ENCODE data around the gene TIAM1.

TIAM1 gene

GRCh38 chr21:31331231-31331630 is 12.8 kb downstream of the TIAM1 start:
- no peak for DNase-seq

GRCh38 chr21:31330144-31330483 is 13.9 kb downstream of the TIAM1 start:
- DNase-seq = no peak

DNA sequence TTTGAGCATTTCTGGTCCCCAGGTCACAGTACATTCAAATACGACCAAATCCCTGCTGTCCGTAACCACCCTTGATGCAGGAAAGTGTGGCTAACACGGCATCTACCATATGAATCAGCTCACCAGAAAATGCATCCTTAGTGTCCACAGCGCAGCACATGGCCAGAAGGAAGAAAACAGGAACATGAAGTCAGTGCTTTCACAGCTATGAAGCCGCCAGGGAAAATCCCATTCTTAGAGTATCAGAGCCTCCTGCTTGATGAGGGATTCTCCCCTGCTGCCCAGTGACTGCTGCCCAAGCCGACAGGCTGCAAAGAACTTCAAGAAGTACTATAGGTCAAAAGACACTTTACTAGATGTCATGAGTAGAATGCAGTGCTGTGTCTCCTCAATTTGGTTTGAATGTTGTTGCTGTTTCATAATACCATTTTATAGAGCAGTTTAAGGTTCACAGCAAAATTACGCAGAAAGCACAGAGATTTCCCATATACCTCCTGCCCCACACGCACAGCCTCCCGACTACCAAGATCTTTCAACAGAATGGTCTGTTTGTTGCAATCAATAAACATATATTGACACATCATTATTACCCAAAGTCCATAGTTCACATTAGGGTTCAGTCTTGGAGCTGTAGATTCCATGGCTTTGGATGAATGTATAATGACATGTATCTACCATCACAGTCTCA is 14.5 kb downstream of the TIAM1 start:
- DNase-seq = no peak

GRCh38 chr21:31326522-31327242 is 17.4 kb downstream of the TIAM1 start:
- DNase-seq = no peak

- DNase-seq = no peak
Observed at GRCh38 chr21:31318971-31319370, 25.1 kb downstream of the TIAM1 start.

GRCh38 chr21:31317688-31318087 is 26.4 kb downstream of the TIAM1 start:
- no peak for DNase-seq

DNA sequence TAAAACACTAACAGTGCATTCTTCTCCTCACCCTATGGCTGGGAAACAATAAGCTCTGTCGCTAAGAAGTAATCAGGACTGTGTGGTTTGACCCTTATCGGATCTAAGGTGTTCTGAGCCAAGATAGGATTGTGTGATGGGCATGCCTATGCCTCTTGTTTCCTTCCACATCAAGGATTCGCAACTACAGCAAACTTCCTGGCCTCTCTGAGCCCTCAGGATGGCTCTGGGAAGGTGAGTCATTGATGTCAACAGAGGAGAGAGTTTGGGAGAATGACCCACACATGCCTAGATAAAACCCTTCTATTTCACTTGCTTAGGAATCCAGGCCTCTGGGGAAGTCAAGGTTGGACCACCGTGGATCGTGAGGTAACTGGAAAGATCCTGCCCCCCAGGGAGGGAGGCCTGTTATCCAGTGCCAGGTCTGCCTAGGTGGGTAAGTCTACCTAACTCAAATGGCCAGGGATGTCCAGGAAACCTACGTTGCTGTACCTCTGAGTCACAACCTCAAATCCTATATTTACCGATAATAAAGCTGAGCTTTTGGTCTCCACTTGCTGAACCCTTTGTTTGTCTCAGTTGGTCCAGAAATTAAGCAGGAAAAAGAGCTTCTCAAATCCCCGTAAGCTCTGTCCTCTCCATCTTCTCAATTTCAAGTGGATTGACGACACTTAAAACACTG is 27.4 kb downstream of the TIAM1 start:
- no peak for DNase-seq

- no peak for DNase-seq
Observed at GRCh38 chr21:31316072-31316471, 28.0 kb downstream of the TIAM1 start.

- no peak for DNase-seq
Observed at GRCh38 chr21:31310750-31311149, 33.3 kb downstream of the TIAM1 start.

- no peak for DNase-seq
Observed at GRCh38 chr21:31308584-31308983, 35.5 kb downstream of the TIAM1 start.

- DNase-seq = no peak
Observed at GRCh38 chr21:31305888-31306287, 38.2 kb downstream of the TIAM1 start.

GRCh38 chr21:31299291-31300147 is 44.5 kb downstream of the TIAM1 start:
- no peak for DNase-seq

GRCh38 chr21:31298618-31299269 is 45.3 kb downstream of the TIAM1 start:
- no peak for DNase-seq

DNA sequence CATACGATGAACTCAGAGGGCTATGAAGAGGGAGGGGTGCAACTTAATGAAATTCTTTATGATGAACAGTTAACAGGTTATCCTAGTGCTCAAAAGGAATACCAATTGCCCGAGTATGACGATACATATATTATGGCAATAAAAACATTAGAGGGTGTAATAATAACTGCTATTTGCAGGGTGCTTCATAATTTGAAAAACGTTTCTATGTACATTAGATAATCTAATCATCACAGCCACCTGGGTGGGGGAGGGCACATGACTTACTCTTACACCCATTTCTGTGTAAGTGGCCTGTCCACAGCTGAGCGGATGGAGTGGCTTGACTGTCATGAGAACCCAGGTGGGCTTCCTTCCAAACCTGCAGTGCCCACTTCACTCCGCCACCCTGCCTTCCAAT is 46.3 kb downstream of the TIAM1 start:
- no peak for DNase-seq

DNA sequence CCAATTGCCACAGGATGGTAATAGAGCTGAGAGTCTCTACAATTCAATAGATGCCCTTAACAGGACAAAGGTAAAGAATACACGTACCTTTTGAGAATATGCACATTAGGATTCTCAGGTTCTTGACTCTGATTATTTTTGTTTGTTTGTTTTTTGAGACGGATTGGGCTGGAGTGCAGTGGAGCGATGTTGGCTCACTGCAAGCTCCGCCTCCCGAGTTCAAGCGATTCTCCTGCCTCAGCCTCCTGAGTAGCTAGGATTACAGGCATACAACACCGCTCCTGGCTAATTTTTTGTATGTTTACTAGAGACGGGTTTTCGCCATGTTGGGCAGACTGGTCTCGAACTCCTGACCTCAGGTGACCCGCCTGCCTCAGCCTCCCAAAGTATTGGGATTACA is 48.4 kb downstream of the TIAM1 start:
- DNase-seq = no peak

GRCh38 chr21:31294691-31295090 is 49.4 kb downstream of the TIAM1 start:
- no peak for DNase-seq

DNA sequence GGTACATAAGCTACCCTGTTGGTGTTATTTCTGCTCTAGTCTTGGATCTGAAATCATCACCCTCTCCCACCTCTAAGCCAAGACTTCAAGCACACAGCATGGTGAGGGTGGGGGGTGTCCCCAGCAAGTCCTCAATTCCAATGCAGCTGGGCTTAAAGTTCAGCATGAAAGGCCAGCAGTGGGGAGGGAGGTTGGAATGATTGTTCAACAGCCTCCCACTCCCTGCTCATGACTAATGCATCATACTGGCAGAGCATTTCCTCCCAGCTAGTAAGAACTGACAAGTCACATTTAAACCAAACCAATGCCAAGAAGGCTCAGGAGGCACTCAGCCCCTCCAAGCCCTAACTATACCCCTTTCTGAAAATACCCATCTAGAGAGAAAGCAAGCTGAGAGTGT is 50.1 kb downstream of the TIAM1 start:
- no peak for DNase-seq

DNA sequence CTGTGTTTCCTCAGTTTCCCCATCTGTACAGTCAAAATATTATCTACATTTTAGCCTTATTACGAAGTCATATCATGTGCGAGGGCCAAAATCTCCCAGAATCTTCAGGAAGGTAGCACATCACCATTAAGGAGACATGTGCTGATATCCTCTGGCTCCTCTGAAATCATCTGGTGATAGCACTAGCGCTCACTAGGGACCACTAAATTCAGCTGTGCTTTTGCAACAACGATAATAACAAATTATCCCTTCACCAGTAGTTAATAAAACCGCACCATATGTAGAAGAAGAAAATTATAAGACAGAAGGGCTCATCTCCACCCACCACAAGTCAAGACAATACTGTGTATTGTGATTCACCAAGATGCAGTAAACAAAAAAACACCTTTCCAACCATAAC is 53.3 kb downstream of the TIAM1 start:
- DNase-seq = no peak

DNA sequence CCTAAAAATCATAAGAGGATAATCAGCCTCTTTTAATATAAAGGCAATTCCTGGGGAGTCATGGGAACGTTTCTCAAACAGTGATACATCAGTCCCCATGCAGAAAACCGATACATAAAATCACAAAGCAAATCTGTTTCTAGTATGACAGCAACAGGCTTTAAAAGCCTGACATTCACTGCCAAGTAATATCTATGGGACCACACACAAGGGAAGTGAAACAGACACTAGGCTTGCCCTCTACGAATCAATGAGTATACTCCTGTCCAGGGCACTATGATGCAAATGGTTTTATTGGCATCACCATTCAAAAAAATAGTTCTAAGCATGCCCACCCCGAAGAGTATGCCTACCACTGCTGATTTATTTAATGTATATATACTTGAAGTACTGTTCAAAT is 54.4 kb downstream of the TIAM1 start:
- no peak for DNase-seq

DNA sequence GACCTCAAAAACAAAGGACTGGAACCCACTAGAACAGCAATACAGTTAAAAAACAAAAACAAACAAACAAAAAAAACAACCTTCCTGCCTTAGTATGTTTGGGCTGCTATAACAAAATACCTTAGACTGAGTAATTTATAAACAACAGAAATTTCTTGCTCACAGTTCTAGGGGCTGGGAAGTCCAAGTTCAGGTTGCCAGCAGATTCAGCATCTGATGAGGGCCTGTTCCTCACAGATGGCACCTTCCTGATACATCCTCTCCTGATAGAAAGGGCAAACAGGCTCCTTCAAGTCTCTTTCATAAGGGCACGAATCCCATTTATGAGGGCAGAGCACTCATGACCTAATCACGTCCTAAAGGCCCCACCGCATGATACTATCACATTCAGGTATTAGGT is 55.9 kb downstream of the TIAM1 start:
- DNase-seq = no peak

DNA sequence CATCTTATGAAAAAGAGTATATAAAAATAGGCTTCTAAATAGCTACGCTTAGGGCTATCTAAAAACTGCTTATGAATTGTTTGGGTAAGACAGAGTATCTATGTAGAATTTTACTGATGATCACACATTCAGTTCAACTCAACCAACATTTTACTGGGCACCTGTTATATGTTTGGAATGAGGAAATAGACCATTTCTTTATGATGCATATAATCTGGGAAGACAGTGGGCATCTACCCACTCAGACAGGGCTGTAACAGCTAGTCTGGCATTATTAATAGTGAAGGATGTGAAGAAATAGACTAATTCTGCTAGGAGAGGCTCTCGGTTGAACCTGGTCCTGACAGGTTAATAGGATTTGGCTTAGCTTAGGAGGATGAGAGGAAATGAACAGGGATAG is 56.9 kb downstream of the TIAM1 start:
- no peak for DNase-seq

DNA sequence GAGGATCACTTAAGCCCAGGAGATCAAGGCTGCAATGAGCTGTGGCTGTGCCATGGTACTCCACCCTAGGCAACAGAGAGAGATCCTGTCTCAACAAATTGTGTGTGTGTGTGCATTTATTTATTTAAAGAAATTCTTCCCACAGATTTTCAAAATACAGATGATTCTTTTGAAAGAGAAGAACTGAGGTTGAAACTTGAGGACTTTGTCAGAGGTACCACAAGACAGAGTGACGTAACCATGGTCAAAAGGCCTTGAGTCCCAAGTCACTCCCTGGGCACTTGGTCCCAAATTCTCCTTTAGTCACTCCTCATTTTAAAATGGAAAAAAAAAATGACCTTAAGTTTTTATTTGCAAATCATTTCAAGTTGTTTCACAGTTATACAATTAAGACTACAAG is 57.4 kb downstream of the TIAM1 start:
- DNase-seq = no peak

Measured in NCI-H1930 (cell line).